HG03442 (cell line): Measurements from ENCODE around the gene WNT16.

ENCODE experiments used
- ATAC-seq: cut with Tn5 transposase; IDR thresholded peaks from one replicate; pipeline ENCODE4 v1.9.1; 2021; ENCODE audit warnings: mild to moderate bottlenecking, moderate library complexity; ENCODE audit not compliant: unreplicated experiment

The WNT16 gene

DNA sequence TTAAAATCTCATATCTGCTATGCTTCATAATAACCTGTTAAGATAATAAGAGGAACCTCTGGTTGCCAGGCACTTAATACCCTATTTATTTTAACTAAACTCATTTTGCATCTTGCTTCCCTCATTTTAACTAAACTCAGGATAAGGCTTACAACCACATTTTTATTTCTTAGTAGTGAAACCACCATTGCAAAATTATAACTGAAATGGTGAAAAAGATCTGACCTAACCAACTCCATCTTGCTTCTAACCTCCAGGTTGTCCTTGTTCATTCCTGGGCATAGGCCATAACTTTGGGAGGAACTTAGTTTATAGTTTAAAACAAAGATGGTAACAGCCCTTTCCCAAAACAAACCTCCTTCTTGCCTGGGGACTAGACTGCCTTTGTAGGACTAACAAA lies 61.3 kb downstream of the WNT16 start:
- no peak for ATAC-seq

DNA sequence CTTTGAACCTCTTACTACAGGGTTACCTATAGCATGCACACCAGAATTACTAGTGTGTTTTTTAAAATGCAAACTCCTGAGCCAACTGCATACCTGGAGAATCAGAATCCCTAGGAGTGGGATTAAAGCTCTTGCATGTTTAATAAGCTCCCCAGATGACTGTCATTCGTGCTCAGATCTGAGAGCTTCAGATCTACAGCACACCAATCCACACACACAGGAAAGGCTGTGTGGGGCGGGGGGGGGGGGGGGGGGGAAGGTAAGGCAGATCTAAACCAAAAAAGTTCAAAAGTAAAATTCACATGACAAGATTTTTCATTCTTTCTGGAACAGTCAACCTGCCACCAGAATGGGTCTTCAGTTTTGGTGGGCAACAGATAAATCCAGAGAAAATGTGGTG lies 61.8 kb downstream of the WNT16 start:
- ATAC-seq, result no peak
